ENCODE data around the gene MCM6. TPM values are rescaled to one million over a fixed set of nuclear protein-coding genes. Genes with fewer than 3 reads are reported as not detected.

The MCM6 gene
- polyA plus RNA-seq, 4 donors = 9.5 to 54.2 (median 24.0) TPM

DNA sequence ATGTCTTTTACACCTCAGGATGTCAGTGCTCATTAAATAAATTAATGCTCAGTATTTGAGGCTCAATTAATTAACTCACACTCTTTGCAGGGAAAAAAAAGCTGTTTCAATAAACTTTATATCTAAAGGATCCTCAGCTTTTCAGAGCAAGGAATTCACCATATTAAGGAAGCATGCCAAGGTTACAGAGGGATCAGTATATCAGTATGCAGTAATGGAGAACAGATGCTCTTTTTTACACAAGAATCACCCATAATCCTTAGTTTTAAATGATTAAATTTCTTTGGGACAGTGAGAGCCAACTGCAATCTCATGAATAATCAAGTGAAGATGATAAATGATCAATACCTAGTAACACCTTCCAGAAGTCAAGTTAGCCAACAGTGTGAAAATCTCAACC, 24.4 kb downstream of the MCM6 start:
- no peaks in the 10 kb centered on the region for H3K27me3 ChIP-seq (ENCODE audit: control insufficient read depth in 3 of 3, insufficient read depth in 3 of 3, low read length in 3 of 3)
- DNase-seq (no peak), FAIRE-seq (no peak)
- H3K4me3 ChIP-seq (ENCODE audit: low read depth in 1 of 3, low read length in 3 of 3) = no peak overlapping the region
- H3K4me1 ChIP-seq (ENCODE audit: control insufficient read depth in 3 of 3, insufficient read depth in 2 of 3, low read depth in 1 of 3, low read length in 2 of 3) = peaks cover 0 to 18% (median 0%) of the 10 kb centered on the region in 3 donors
- peak overlapping the region in 1 of 3 donors; percentile 67 for H3K27ac ChIP-seq (ENCODE audit: low read depth in 1 of 3, low read length in 2 of 3)
- no peaks in the 10 kb centered on the region for H3K9me3 ChIP-seq (ENCODE audit: control insufficient read depth in 2 of 2, insufficient read depth in 1 of 2, low read depth in 1 of 2, low read length in 1 of 2)
- peaks cover 5 to 34% (median 10%) of the 10 kb centered on the region in 3 donors for H3K36me3 ChIP-seq (ENCODE audit: control insufficient read depth in 3 of 3, insufficient read depth in 2 of 3, low read depth in 1 of 3, low read length in 3 of 3)

DNA sequence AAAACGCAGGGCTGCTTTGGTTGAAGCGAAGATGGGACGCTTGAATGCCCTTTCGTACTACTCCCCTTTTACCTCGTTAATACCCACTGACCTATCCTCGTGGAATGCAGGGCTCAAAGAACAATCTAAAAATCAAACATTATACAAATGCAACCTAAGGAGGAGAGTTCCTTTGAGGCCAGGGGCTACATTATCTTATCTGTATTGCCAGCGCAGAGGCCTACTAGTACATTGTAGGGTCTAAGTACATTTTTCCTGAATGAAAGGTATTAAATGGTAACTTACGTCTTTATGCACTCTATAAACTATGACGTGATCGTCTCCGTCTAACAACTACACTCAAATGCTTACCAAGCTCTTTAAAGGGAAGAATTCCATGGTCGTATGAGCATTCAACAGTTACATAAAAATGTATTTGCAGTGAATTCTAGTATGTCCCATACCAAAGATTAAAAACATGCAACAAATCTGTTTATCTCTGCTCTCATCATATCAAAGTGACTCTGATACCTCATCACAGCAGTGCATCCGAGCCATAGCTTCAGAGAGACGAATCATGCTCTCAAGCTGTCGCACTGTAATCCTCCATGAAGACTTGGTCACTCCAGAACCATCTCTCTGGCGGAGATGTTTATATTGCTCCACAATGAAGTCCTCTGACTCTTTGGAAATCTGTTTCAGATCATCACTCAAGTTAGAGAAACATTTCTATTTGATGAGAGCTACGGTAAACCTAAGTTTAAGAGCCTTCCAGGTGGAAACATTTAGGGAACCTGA, 25.2 kb downstream of the MCM6 start:
- DNase-seq = peak; percentile 87 to 94
- Histone ChIP-seq H3K9me3 (ENCODE audit: control insufficient read depth in 2 of 2, insufficient read depth in 1 of 2, low read depth in 1 of 2, low read length in 1 of 2) (no peaks in the 10 kb centered on the region), H3K27me3 (ENCODE audit: control insufficient read depth in 3 of 3, insufficient read depth in 3 of 3, low read length in 3 of 3) (no peaks in the 10 kb centered on the region), H3K36me3 (ENCODE audit: control insufficient read depth in 3 of 3, insufficient read depth in 2 of 3, low read depth in 1 of 3, low read length in 3 of 3) (peaks cover 4 to 32% (median 7%) of the 10 kb centered on the region in 3 donors), H3K27ac (ENCODE audit: low read depth in 1 of 3, low read length in 2 of 3) (peak overlapping the region in 1 of 3 donors; percentile 67), H3K4me3 (ENCODE audit: low read depth in 1 of 3, low read length in 3 of 3) (no peak overlapping the region), H3K4me1 (ENCODE audit: control insufficient read depth in 3 of 3, insufficient read depth in 2 of 3, low read depth in 1 of 3, low read length in 2 of 3) (peaks cover 0 to 20% (median 0%) of the 10 kb centered on the region in 3 donors)
- FAIRE-seq = no peak
- WGBS, 3 donors = 31 to 75% (median 69%) methylated on average over 17 of the region's 17 CpGs

DNA sequence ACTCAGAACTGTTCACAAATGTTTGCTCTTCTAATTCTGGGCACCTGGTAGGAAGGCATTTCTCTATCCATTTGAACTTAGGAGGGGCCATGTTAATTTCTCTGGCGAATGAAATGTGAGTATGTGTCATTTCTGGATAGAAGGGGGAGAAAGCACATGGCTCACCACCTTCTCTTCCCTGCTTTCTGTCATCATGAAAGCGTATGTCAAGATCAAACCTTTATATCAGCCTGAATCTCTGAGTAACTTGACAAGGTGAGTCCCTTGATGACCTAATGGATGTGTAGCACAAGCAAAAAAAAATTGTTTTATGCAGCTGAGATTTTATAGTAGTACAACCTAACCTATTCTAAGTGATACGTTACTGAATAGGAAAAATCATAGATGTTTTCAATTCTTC, 27.2 kb downstream of the MCM6 start:
- H3K9me3 ChIP-seq (ENCODE audit: control insufficient read depth in 2 of 2, insufficient read depth in 1 of 2, low read depth in 1 of 2, low read length in 1 of 2) = no peaks in the 10 kb centered on the region

DNA sequence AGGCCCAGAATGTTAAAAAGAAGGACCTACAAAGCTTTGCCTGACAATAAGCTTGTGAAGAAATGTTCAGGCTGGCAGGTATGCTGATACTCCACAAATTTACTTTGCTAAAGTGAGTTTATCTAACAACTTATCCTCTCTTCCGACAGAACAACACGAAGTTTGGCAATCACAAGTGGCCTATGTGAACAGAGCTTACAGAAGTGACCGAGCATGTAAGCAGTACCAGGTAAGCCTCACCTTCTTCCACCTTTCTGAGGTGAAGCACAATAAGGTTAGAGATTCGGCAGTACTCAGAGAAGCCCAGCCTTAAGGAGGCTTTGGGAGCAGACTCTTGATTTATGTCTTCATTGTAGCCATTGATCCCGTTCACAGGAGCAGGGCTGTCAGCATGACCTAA, 30.2 kb downstream of the MCM6 start:
- peaks cover 5 to 28% (median 7%) of the 10 kb centered on the region in 3 donors for H3K36me3 ChIP-seq (ENCODE audit: control insufficient read depth in 3 of 3, insufficient read depth in 2 of 3, low read depth in 1 of 3, low read length in 3 of 3)
- 90 to 96% (median 93%) methylated on average over 5 of the region's 5 CpGs for whole genome bisulfite sequencing, 3 donors
- H3K4me1 ChIP-seq (ENCODE audit: control insufficient read depth in 3 of 3, insufficient read depth in 2 of 3, low read depth in 1 of 3, low read length in 2 of 3) = peaks cover 0 to 41% (median 0%) of the 10 kb centered on the region in 3 donors
- no peak overlapping the region for H3K27ac ChIP-seq (ENCODE audit: low read depth in 1 of 3, low read length in 2 of 3)
- no peaks in the 10 kb centered on the region for H3K9me3 ChIP-seq (ENCODE audit: control insufficient read depth in 2 of 2, insufficient read depth in 1 of 2, low read depth in 1 of 2, low read length in 1 of 2)
- no peaks in the 10 kb centered on the region for H3K27me3 ChIP-seq (ENCODE audit: control insufficient read depth in 3 of 3, insufficient read depth in 3 of 3, low read length in 3 of 3)
- no peak for FAIRE-seq
- H3K4me3 ChIP-seq (ENCODE audit: low read depth in 1 of 3, low read length in 3 of 3) = no peak overlapping the region
- no peak for DNase-seq

More for the DNA sequence above, 27.2 kb downstream of the MCM6 start:
- FAIRE-seq = no peak
- Histone ChIP-seq H3K4me3 (ENCODE audit: low read depth in 1 of 3, low read length in 3 of 3) (no peak overlapping the region), H3K36me3 (ENCODE audit: control insufficient read depth in 3 of 3, insufficient read depth in 2 of 3, low read depth in 1 of 3, low read length in 3 of 3) (peaks cover 7 to 20% (median 8%) of the 10 kb centered on the region in 3 donors), H3K27ac (ENCODE audit: low read depth in 1 of 3, low read length in 2 of 3) (no peak overlapping the region), H3K4me1 (ENCODE audit: control insufficient read depth in 3 of 3, insufficient read depth in 2 of 3, low read depth in 1 of 3, low read length in 2 of 3) (peaks cover 0 to 28% (median 0%) of the 10 kb centered on the region in 3 donors), H3K27me3 (ENCODE audit: control insufficient read depth in 3 of 3, insufficient read depth in 3 of 3, low read length in 3 of 3) (no peaks in the 10 kb centered on the region)
- 89 to 95% (median 93%) methylated on average over 3 of the region's 3 CpGs for WGBS, 3 donors
- DNase-seq = no peak

DNA sequence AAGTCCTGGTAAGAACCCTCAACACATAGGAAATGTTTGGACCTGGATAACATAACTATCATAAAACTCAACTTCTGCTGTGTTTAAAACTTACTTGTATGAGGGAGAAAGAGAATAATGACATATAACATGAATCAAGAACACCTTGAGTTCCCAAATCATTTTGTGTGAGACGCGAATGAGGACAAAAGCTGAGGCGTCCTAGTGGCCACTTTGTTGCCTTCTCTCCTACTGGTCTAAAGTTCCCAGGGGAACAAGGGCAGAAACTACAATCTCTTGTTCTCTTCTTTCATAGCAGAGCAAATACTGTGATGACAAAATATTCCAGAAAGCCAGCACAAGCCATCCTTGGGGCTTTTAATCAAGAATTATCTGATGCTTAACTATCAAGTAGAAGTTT, 31.0 kb downstream of the MCM6 start:
- FAIRE-seq (no peak), DNase-seq (no peak)
- peaks cover 5 to 31% (median 7%) of the 10 kb centered on the region in 3 donors for H3K36me3 ChIP-seq (ENCODE audit: control insufficient read depth in 3 of 3, insufficient read depth in 2 of 3, low read depth in 1 of 3, low read length in 3 of 3)

DNA sequence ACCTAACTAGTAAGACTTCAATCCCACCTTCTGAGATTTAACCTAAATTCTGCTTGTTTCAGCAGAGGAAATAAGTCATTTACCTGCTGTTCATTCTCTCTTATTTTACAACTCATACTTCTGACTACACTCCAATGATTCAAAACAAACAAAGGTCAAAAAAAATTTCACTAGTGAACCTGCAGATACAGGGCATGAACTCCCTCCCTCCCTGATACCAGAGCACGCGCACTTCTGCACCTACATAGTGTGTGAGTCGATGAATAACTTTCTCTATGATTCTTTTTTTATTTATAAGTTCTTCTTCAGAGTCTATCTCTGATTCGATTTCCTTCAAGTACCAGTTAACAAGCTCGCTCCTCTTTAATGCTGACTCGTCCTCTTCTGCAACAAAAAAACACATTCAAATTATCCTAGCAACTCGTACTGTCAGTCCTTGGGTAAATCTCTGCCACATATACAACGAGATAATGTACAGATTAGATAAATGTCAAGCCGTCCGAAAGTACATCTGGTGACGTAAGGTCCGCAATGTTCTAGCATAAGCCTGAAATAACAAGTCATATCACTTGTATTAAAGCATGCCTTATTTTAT, 31.8 kb downstream of the MCM6 start:
- DNase-seq (peak; percentile 74 to 92), FAIRE-seq (no peak)
- no peak overlapping the region for H3K4me3 ChIP-seq (ENCODE audit: low read depth in 1 of 3, low read length in 3 of 3)
- H3K4me1 ChIP-seq (ENCODE audit: control insufficient read depth in 3 of 3, insufficient read depth in 2 of 3, low read depth in 1 of 3, low read length in 2 of 3) = peaks cover 0 to 40% (median 0%) of the 10 kb centered on the region in 3 donors
- peaks cover 5 to 31% (median 6%) of the 10 kb centered on the region in 3 donors for H3K36me3 ChIP-seq (ENCODE audit: control insufficient read depth in 3 of 3, insufficient read depth in 2 of 3, low read depth in 1 of 3, low read length in 3 of 3)
- H3K27me3 ChIP-seq (ENCODE audit: control insufficient read depth in 3 of 3, insufficient read depth in 3 of 3, low read length in 3 of 3) = no peaks in the 10 kb centered on the region
- H3K27ac ChIP-seq (ENCODE audit: low read depth in 1 of 3, low read length in 2 of 3) = peak overlapping the region in 1 of 3 donors; percentile 77
- no peaks in the 10 kb centered on the region for H3K9me3 ChIP-seq (ENCODE audit: control insufficient read depth in 2 of 2, insufficient read depth in 1 of 2, low read depth in 1 of 2, low read length in 1 of 2)
- WGBS, 3 donors = 38 to 74% (median 55%) methylated on average over 12 of the region's 12 CpGs

More for the DNA sequence above, 31.0 kb downstream of the MCM6 start:
- no peaks in the 10 kb centered on the region for H3K9me3 ChIP-seq (ENCODE audit: control insufficient read depth in 2 of 2, insufficient read depth in 1 of 2, low read depth in 1 of 2, low read length in 1 of 2)
- no peaks in the 10 kb centered on the region for H3K27me3 ChIP-seq (ENCODE audit: control insufficient read depth in 3 of 3, insufficient read depth in 3 of 3, low read length in 3 of 3)
- WGBS, 3 donors = 88 to 93% (median 92%) methylated on average over 3 of the region's 3 CpGs
- H3K4me1 ChIP-seq (ENCODE audit: control insufficient read depth in 3 of 3, insufficient read depth in 2 of 3, low read depth in 1 of 3, low read length in 2 of 3) = peaks cover 0 to 42% (median 0%) of the 10 kb centered on the region in 3 donors
- H3K27ac ChIP-seq (ENCODE audit: low read depth in 1 of 3, low read length in 2 of 3) = peak overlapping the region in 1 of 3 donors; percentile 43
- no peak overlapping the region for H3K4me3 ChIP-seq (ENCODE audit: low read depth in 1 of 3, low read length in 3 of 3)

DNA sequence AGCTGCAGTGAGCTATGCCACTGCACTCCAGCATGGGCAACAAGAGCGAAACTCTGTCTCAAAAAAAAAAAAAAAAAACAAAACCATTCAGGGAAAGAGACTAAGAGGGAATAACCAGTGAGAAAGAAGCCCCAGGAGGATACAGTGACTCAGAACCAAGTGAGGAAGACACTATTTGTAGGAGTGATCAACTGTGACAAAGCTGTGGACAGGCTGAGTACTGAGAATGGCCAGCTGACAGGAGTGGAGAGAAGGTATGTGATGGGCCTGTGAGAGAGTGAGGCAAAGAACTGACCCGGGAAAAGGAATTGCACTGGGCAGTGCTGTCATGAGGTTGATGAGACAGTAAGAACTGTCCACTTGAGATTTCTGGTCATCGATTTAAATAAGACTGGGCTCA, 32.6 kb downstream of the MCM6 start:
- H3K4me3 ChIP-seq (ENCODE audit: low read depth in 1 of 3, low read length in 3 of 3) = no peak overlapping the region
- no peaks in the 10 kb centered on the region for H3K27me3 ChIP-seq (ENCODE audit: control insufficient read depth in 3 of 3, insufficient read depth in 3 of 3, low read length in 3 of 3)
- peaks cover 0 to 40% (median 0%) of the 10 kb centered on the region in 3 donors for H3K4me1 ChIP-seq (ENCODE audit: control insufficient read depth in 3 of 3, insufficient read depth in 2 of 3, low read depth in 1 of 3, low read length in 2 of 3)
- peak overlapping the region in 1 of 3 donors; percentile 77 for H3K27ac ChIP-seq (ENCODE audit: low read depth in 1 of 3, low read length in 2 of 3)
- no peak for DNase-seq
- peaks cover 0 to 4% of the 10 kb centered on the region in 2 donors for H3K9me3 ChIP-seq (ENCODE audit: control insufficient read depth in 2 of 2, insufficient read depth in 1 of 2, low read depth in 1 of 2, low read length in 1 of 2)
- WGBS, 3 donors = 94 to 95% (median 95%) methylated on average over 3 of the region's 3 CpGs
- H3K36me3 ChIP-seq (ENCODE audit: control insufficient read depth in 3 of 3, insufficient read depth in 2 of 3, low read depth in 1 of 3, low read length in 3 of 3) = peaks cover 4 to 31% (median 5%) of the 10 kb centered on the region in 3 donors
- FAIRE-seq = no peak

DNA sequence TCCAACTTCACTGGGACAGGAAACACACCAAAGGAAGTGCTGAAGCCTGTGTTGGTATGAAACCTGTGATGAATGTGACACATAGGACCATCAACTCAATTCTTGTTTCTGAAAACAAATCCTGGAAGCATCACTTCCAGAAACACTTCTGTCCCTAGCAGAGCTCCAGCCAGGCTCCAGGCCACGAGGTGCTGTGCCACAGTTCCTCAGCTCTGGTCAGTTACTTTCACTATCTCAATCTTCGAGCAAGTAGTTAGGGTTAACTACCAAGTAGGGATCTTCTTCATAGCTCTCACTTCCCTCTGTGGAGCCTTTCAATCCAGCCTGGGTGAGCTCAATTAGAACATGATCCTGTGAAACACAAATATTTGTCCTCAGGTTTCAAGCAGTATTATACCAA, 35.6 kb downstream of the MCM6 start:
- Histone ChIP-seq H3K27ac (ENCODE audit: low read depth in 1 of 3, low read length in 2 of 3) (peak overlapping the region in 2 of 3 donors; percentile 30 to 33), H3K4me1 (ENCODE audit: control insufficient read depth in 3 of 3, insufficient read depth in 2 of 3, low read depth in 1 of 3, low read length in 2 of 3) (peaks cover 0 to 42% (median 3%) of the 10 kb centered on the region in 3 donors), H3K27me3 (ENCODE audit: control insufficient read depth in 3 of 3, insufficient read depth in 3 of 3, low read length in 3 of 3) (no peaks in the 10 kb centered on the region), H3K36me3 (ENCODE audit: control insufficient read depth in 3 of 3, insufficient read depth in 2 of 3, low read depth in 1 of 3, low read length in 3 of 3) (peaks cover 0 to 18% (median 2%) of the 10 kb centered on the region in 3 donors), H3K4me3 (ENCODE audit: low read depth in 1 of 3, low read length in 3 of 3) (no peak overlapping the region), H3K9me3 (ENCODE audit: control insufficient read depth in 2 of 2, insufficient read depth in 1 of 2, low read depth in 1 of 2, low read length in 1 of 2) (peaks cover 0 to 25% of the 10 kb centered on the region in 2 donors)
- WGBS, 3 donors = 14 to 35% (median 28%) methylated on average over 2 of the region's 2 CpGs
- FAIRE-seq (no peak), DNase-seq (peak; percentile 36 to 48)
